GM21576 (cell line): Measurements from ENCODE around the gene RHOT2.

ENCODE experiments used
- ATAC-seq: cut with Tn5 transposase; IDR thresholded peaks from one replicate; pipeline ENCODE4 v1.9.1; 2021; ENCODE audit warnings: mild to moderate bottlenecking, moderate library complexity; ENCODE audit not compliant: unreplicated experiment

The RHOT2 gene

GRCh38 chr16:695355-696089, 27.6 kb downstream of the RHOT2 start:
- ATAC-seq = no peak

- no peak for ATAC-seq
These were observed 31.2 kb downstream of the RHOT2 start for GRCh38 chr16:698911-699671.

GRCh38 chr16:700684-701584, 33.0 kb downstream of the RHOT2 start:
- no peak for ATAC-seq

- no peak for ATAC-seq
These were observed 34.4 kb downstream of the RHOT2 start for GRCh38 chr16:702341-702740.

GRCh38 chr16:703406-703805, 35.5 kb downstream of the RHOT2 start:
- no peak for ATAC-seq

- no peak for ATAC-seq
These were observed 36.1 kb downstream of the RHOT2 start for GRCh38 chr16:704047-704446.

GRCh38 chr16:704552-705380, 36.8 kb downstream of the RHOT2 start:
- no peak for ATAC-seq

GRCh38 chr16:705431-706188, 37.7 kb downstream of the RHOT2 start, which contains the start of gene FBXL16:
TSS of gene FBXL16 (minus strand) at chr16:705801. CDS start at chr16:697405, 8,396 bp downstream.
- ATAC-seq = no peak

- ATAC-seq = no peak
These were observed 38.5 kb downstream of the RHOT2 start for GRCh38 chr16:706189-707061.

GRCh38 chr16:707062-707538, 39.2 kb downstream of the RHOT2 start:
- ATAC-seq = no peak

GRCh38 chr16:708019-708418, 40.1 kb downstream of the RHOT2 start:
- ATAC-seq = no peak

- no peak for ATAC-seq
These were observed 41.0 kb downstream of the RHOT2 start for GRCh38 chr16:708959-709358.

GRCh38 chr16:709566-710499, 41.9 kb downstream of the RHOT2 start:
- no peak for ATAC-seq

GRCh38 chr16:710500-711075, 42.7 kb downstream of the RHOT2 start:
- no peak for ATAC-seq

- ATAC-seq = no peak
These were observed 43.2 kb downstream of the RHOT2 start for GRCh38 chr16:711084-711483.

GRCh38 chr16:711548-712320, 43.8 kb downstream of the RHOT2 start:
- no peak for ATAC-seq
